HepG2 (cell line): ENCODE results near the gene RHOBTB1. TPM values are rescaled to one million over a fixed set of nuclear protein-coding genes. Genes with fewer than 3 reads are reported as not detected.

Experiments
- ATAC-seq: fragments of 200-7000 bp; cut with Tn5 transposase; 3 replicates; pipeline ENCODE4 v1.9.1; 2020; ENCODE audit warnings: mild to moderate bottlenecking, moderate library complexity
- BruUV-seq: library from RNA; stranded (reverse); fragments of 400-500 nt; replicated peaks from 2 replicates; lab custom pipeline; 2021; lab: Mats Ljungman, UMichigan
- CTCF ChIA-PET: fragments of 300-600 bp; formaldehyde crosslinking; extraction: SDS; loops from one replicate; lab custom pipeline; 2021; ENCODE audit warnings: low total read pairs, inconsistent platforms, low intra/inter-chr PET ratio; lab: Yijun Ruan, JAX
- POLR2A ChIA-PET: fragments of 350-600 bp; sonication (Branson Sonifier 250); formaldehyde crosslinking; loops from one replicate; lab custom pipeline; 2020; ENCODE audit warnings: antibody characterized with exemption, inconsistent platforms; lab: Yijun Ruan, JAX
- DNase-seq: peaks from one replicate; pipeline ENCODE4 v3.0.0-alpha.2; 2015; ENCODE audit warnings: low spot score
- FAIRE-seq: peaks from 3 replicates; lab custom pipeline; 2011; peaks lifted over from hg19 to GRCh38; lab: Jason Lieb, UNC
- H2AFZ ChIP-seq: one replicate; pipeline ENCODE4 v1.6.1; 2011; ENCODE audit warnings: low read length, inconsistent platforms
- H3K27ac ChIP-seq: fragments of 300-600 bp; 3 replicates; pipeline ENCODE4 v1.8.0; 2011; ENCODE audit warnings: mixed run types, mild to moderate bottlenecking, mixed read lengths, low read length, inconsistent platforms; ENCODE audit not compliant: insufficient read depth; ENCODE audit errors: extremely low read length
- H3K27me3 ChIP-seq, 2 experiments: fragments of 200-600 bp in 1 of 2; 2 replicates in 1 of 2; 3 replicates in 1 of 2; pipeline versions ENCODE4 v1.6.0 to v1.8.0; 2011; ENCODE audit warnings: low read length in 2 of 2, mild to moderate bottlenecking in 2 of 2, moderate library complexity in 2 of 2, inconsistent platforms in 1 of 2; ENCODE audit not compliant: insufficient read depth in 2 of 2, control insufficient read depth in 1 of 2
- H3K36me3 ChIP-seq, 2 experiments: fragments of 200-600 bp in 1 of 2; replicated peaks in 1 of 2; 2 replicates in 1 of 2; 3 replicates in 1 of 2; pipeline versions ENCODE4 v1.5.1 to v1.8.0; 2011; ENCODE audit warnings: low read length in 2 of 2, inconsistent platforms in 1 of 2; ENCODE audit not compliant: insufficient read depth in 2 of 2, control insufficient read depth in 1 of 2
- H3K4me1 ChIP-seq: 2 replicates; pipeline ENCODE4 v1.5.1; 2012; ENCODE audit warnings: low read length, inconsistent platforms; ENCODE audit not compliant: insufficient read depth
- H3K4me2 ChIP-seq: 2 replicates; pipeline ENCODE4 v1.6.0; 2011; ENCODE audit warnings: low read depth, low read length, inconsistent platforms
- H3K4me3 ChIP-seq, 3 experiments: fragments of 200-600 bp in 1 of 3; sonication (generic), shearing (Covaris generic) in 1 of 3; replicated peaks in 1 of 3; 2 replicates each; pipeline ENCODE4 v1.5.1; 2011 to 2016; ENCODE audit warnings: low read length in 3 of 3, inconsistent platforms in 2 of 3, low read depth in 2 of 3, mild to moderate bottlenecking in 2 of 3, control low read depth in 1 of 3, mixed read lengths in 1 of 3; ENCODE audit not compliant: insufficient read depth in 1 of 3
- H3K79me2 ChIP-seq: one replicate; pipeline ENCODE4 v1.6.1; 2011; ENCODE audit warnings: low read length, inconsistent platforms; ENCODE audit not compliant: insufficient read depth
- H3K9ac ChIP-seq: 2 replicates; pipeline ENCODE4 v1.6.0; 2011; ENCODE audit warnings: mild to moderate bottlenecking, low read depth, low read length, inconsistent platforms; ENCODE audit not compliant: insufficient read depth
- H3K9me3 ChIP-seq: 2 replicates; pipeline ENCODE4 v1.5.1; 2012; ENCODE audit warnings: mild to moderate bottlenecking, low read length
- H4K20me1 ChIP-seq: 2 replicates; pipeline ENCODE4 v1.6.0; 2011; ENCODE audit warnings: inconsistent platforms, mild to moderate bottlenecking, low read length, moderate library complexity; ENCODE audit not compliant: insufficient read depth
- BRF2 ChIP-seq: sonication (generic); formaldehyde crosslinking; IDR thresholded peaks from 2 replicates; pipeline ENCODE4 v1.8.1; 2022; ENCODE audit warnings: mild to moderate bottlenecking, missing genetic modification reagents
- CREBL2 ChIP-seq: sonication (generic); formaldehyde crosslinking; IDR thresholded peaks from 2 replicates; pipeline ENCODE4 v1.8.1; 2023; ENCODE audit warnings: missing genetic modification reagents, mild to moderate bottlenecking, borderline replicate concordance
- KDM5A ChIP-seq: fragments of 200-600 bp; sonication (generic); IDR thresholded peaks from 2 replicates; pipeline ENCODE4 v1.7.0; 2018; ENCODE audit warnings: antibody characterized with exemption, mild to moderate bottlenecking, low read length, borderline replicate concordance
- NFRKB ChIP-seq: fragments of 450-650 bp; IDR thresholded peaks from 2 replicates; pipeline ENCODE4 v1.6.1; 2017
- PPARG ChIP-seq: conservative IDR thresholded peaks from 2 replicates; pipeline ENCODE4 v1.6.1; 2016; ENCODE audit warnings: missing biosample characterization, missing genetic modification reagents
- RARA ChIP-seq: IDR thresholded peaks from 2 replicates; pipeline ENCODE4 v1.6.1; 2016; ENCODE audit warnings: missing genetic modification reagents, missing compliant biosample characterization
- TBP ChIP-seq: sonication (generic); formaldehyde crosslinking; IDR thresholded peaks from 2 replicates; pipeline ENCODE4 v1.5.0; 2020; ENCODE audit warnings: missing genetic modification reagents
- TBX2 ChIP-seq: sonication (generic); formaldehyde crosslinking; IDR thresholded peaks from 2 replicates; pipeline ENCODE4 v1.5.0; 2020; ENCODE audit warnings: missing genetic modification reagents, mild to moderate bottlenecking, borderline replicate concordance
- THAP9 ChIP-seq: sonication (generic); formaldehyde crosslinking; IDR thresholded peaks from 2 replicates; pipeline ENCODE4; 2020; ENCODE audit warnings: missing genetic modification reagents, mild to moderate bottlenecking, borderline replicate concordance
- TMF1 ChIP-seq: sonication (generic); formaldehyde crosslinking; IDR thresholded peaks from 2 replicates; pipeline ENCODE4 v1.8.1; 2022; ENCODE audit warnings: low read depth, missing genetic modification reagents
- U2AF1 ChIP-seq: fragments of 200-400 bp; formaldehyde crosslinking; optimal IDR thresholded peaks from 2 replicates; pipeline ENCODE3; 2017; ENCODE audit warnings: mild to moderate bottlenecking, low read depth, low read length
- ZBTB14 ChIP-seq: sonication (generic); formaldehyde crosslinking; IDR thresholded peaks from 2 replicates; pipeline ENCODE4 v1.4.0; 2020; ENCODE audit warnings: missing genetic modification reagents
- ZNF841 ChIP-seq: sonication (generic); formaldehyde crosslinking; IDR thresholded peaks from 2 replicates; pipeline ENCODE4 v1.8.1; 2023; ENCODE audit warnings: missing genetic modification reagents, borderline replicate concordance
- WGBS: methylation state at CpG from one replicate; pipeline ENCODE4 v1.1.6; 2017; ENCODE audit warnings: low lambda C conversion rate; 5-methylcytosine and 5-hydroxymethylcytosine counted together
- in situ Hi-C: cut with HindIII; loops from 2 replicates; pipeline ENCODE4 v1.10.0; 2017; ENCODE audit warnings: low pct_unique_long_range_greater_than_20kb; ENCODE audit not compliant: extremely low pct_ligation_motif_present
- intact Hi-C: fragments of 100-400 bp; cut with micrococcal nuclease; formaldehyde crosslinking; loops from one replicate; pipeline ENCODE4 v1.10.0; 2022; ENCODE audit not compliant: unreplicated experiment
- polyA plus RNA-seq, 8 experiments: library from polyadenylated mRNA; depleted of rRNA in 3 of 8; stranded (reverse) in 7 of 8; unstranded in 1 of 8; fragments of >200 nt; fragmentation: Illumina TruSeq in 4 of 8; extraction: Trizol in 4 of 8; gene quantifications; 2 replicates each; pipeline versions ENCODE4 v1.2.1 to v1.2.3, GENCODE V29; 2011 to 2016; ENCODE audit warnings: low read depth in 4 of 8, missing spikeins in 1 of 8, mixed read lengths in 1 of 8; ENCODE audit not compliant: insufficient read depth in 1 of 8
- total RNA-seq, 5 experiments: library from RNA; depleted of rRNA; stranded (reverse); fragments of >200 nt; fragmentation: Illumina TruSeq; extraction: Trizol; gene quantifications; 2 replicates each; pipeline ENCODE4 v1.2.3, GENCODE V29; 2016; ENCODE audit warnings: low read depth in 1 of 5

RHOBTB1 gene
- total and polyA plus RNA-seq, 2 of the 13 experiments (the other 11 are each of a cell fraction or from before 2014, with no cell fraction given), result 18.8 to 59.5 TPM

GRCh38 chr10:60878224-60878623 lies 65.8 kb downstream of the RHOBTB1 start:
- H3K4me3 ChIP-seq, result no peak overlapping the region
- H4K20me1 ChIP-seq, result no peaks in the 10 kb centered on the region
- no peak overlapping the region for H3K27ac ChIP-seq
- CTCF ChIA-PET, result no interaction called here
- WGBS, result 86% methylated on average over 3 of the region's 3 CpGs
- POLR2A ChIA-PET, result no interaction called here
- in situ Hi-C loops (no loop called here), intact Hi-C loops (no loop called here)
- no peaks in the 10 kb centered on the region for H3K27me3 ChIP-seq
- BruUV-seq, result no TSS peak
- H3K9ac ChIP-seq, result no peak overlapping the region
- DNase-seq, result no peak
- no peak overlapping the region for H2AFZ ChIP-seq
- no peaks in the 10 kb centered on the region for H3K9me3 ChIP-seq
- no peak for FAIRE-seq
- peaks cover 6 to 24% of the 10 kb centered on the region in 2 experiments; a peak in 4 of 5 replicates for H3K36me3 ChIP-seq
- no peak overlapping the region for H3K4me2 ChIP-seq
- TF ChIP-seq RARA (CRISPR knock-in tag) (no peak), ZNF841 (no peak), PPARG (no peak)
- H3K79me2 ChIP-seq, result no peaks in the 10 kb centered on the region
- peaks cover 9% of the 10 kb centered on the region for H3K4me1 ChIP-seq
- ATAC-seq, result no peak

- CTCF ChIA-PET, result no interaction called here
- FAIRE-seq, result no peak
- Histone ChIP-seq H3K4me2 (no peak overlapping the region), H3K9me3 (no peaks in the 10 kb centered on the region), H3K27ac (no peak overlapping the region), H2AFZ (no peak overlapping the region), H3K79me2 (no peaks in the 10 kb centered on the region), H4K20me1 (no peaks in the 10 kb centered on the region), H3K27me3 (no peaks in the 10 kb centered on the region), H3K4me3 (no peak overlapping the region), H3K4me1 (peaks cover 9% of the 10 kb centered on the region), H3K9ac (no peak overlapping the region), H3K36me3 (peaks cover 6 to 22% of the 10 kb centered on the region in 2 experiments; a peak in 4 of 5 replicates)
- in situ Hi-C loops, result no loop called here
- POLR2A ChIA-PET, result no interaction called here
- 96% methylated on average over 2 of the region's 2 CpGs for WGBS
- intact Hi-C loops, result no loop called here
- no TSS peak for BruUV-seq
- DNase-seq, result no peak
- ATAC-seq, result no peak
- no peak for TF ChIP-seq NFRKB
- TF ChIP-seq THAP9 (CRISPR knock-in tag), result no peak
- no peak for TF ChIP-seq U2AF1
- no peak for TF ChIP-seq CREBL2 (CRISPR knock-in tag)
- no peak for TF ChIP-seq BRF2 (CRISPR knock-in tag)
- TF ChIP-seq ZNF841, result no peak
- TF ChIP-seq ZBTB14 (CRISPR knock-in tag), result no peak
- no peak for TF ChIP-seq TBP
- no peak for TF ChIP-seq TMF1 (CRISPR knock-in tag)
- no peak for TF ChIP-seq KDM5A
- no peak for TF ChIP-seq TBX2 (CRISPR knock-in tag)
These were observed 66.2 kb downstream of the RHOBTB1 start for GRCh38 chr10:60877777-60878120.
